Stomach smooth muscle (tissue), 2 donors: ENCODE results near the gene CDON.
"Not testable (repeated sequence)": the region's sequence is repeated elsewhere in the genome, so short reads cannot be mapped to it uniquely, and the experiment has no call there.

ENCODE experiments used
- H3K27ac ChIP-seq: one replicate; pipeline ENCODE4 v1.7.0; 2013; ENCODE audit warnings: mild to moderate bottlenecking, low read length, inconsistent platforms
- H3K27me3 ChIP-seq, 2 donors: one replicate each; pipeline ENCODE4 v1.7.0; 2013; ENCODE audit warnings: low read length in 2 of 2; ENCODE audit not compliant: insufficient read depth in 2 of 2, control insufficient read depth in 1 of 2
- H3K36me3 ChIP-seq, 2 donors: one replicate each; pipeline ENCODE4 v1.7.0; 2013; ENCODE audit warnings: low read length in 2 of 2; ENCODE audit not compliant: control insufficient read depth in 2 of 2, insufficient read depth in 2 of 2
- H3K4me1 ChIP-seq: one replicate; pipeline ENCODE4 v1.7.0; 2013; ENCODE audit warnings: low read length; ENCODE audit not compliant: control insufficient read depth, insufficient read depth
- H3K4me3 ChIP-seq, 2 donors: one replicate each; pipeline ENCODE4 v1.7.0; 2013; ENCODE audit warnings: low read length in 2 of 2
- H3K9ac ChIP-seq, 2 donors: one replicate each; pipeline ENCODE4 v1.7.0; 2013; ENCODE audit warnings: low read length in 2 of 2, mild to moderate bottlenecking in 1 of 2
- H3K9me3 ChIP-seq, 2 donors: one replicate each; pipeline ENCODE4 v1.7.0; 2013; ENCODE audit warnings: low read length in 2 of 2; ENCODE audit not compliant: control insufficient read depth in 2 of 2
- donor health status: healthy.
- donor health status: Pancreatic carcinoma.

Gene CDON

DNA sequence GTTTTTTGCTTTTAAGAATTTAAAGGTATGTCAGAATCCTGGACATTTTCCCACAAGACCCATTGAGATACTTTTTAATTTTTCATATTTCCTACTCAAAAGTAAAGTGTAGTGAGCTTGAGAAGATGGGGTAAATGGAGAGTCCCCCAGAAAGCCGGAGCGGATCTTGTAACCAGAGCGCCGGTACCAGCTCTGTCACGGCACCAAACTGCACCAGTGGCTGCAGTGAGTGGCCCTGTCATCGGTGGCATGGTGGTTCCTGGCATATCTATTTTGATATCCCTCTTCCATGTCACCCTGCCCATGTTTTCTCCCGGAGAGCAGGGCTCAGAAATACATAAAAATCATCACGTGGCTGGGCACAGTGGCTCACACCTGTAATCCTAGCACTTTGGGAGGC, 139.0 kb downstream of the CDON start:
- H3K9ac ChIP-seq: no peak overlapping the region
- no peaks in the 10 kb centered on the region for H3K36me3 ChIP-seq
- H3K4me1 ChIP-seq: no peaks in the 10 kb centered on the region
- no peaks in the 10 kb centered on the region for H3K27me3 ChIP-seq
- H3K9me3 ChIP-seq: no peaks in the 10 kb centered on the region
- H3K27ac ChIP-seq: no peak overlapping the region
- H3K4me3 ChIP-seq: no peak overlapping the region

DNA sequence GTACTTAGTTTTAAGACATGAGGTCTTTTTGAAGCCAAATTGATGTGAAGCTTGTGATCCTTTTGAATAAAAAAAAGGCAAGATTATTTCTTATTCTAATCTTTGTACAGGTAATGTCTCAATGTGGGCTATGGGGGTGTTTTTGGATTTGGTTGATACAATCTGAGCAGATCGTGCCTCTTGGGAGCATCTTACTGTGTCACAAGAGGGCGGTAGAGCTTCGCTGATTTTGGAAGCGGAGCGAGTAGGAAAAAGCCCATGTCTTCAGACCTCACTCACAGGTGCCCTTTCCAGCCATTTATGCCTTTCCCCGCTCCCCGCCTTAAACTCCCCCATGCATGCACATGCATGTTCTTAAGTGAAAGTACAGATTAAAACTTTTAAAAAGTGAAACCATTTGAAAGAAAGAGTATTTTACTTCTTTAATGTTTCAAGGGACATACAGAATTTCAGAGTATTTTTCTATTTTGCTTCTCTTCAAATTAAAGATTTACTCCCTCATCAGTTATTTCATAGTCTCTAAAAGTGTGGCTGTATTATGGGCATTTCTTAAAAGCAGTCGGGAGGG, 139.6 kb downstream of the CDON start:
- Histone ChIP-seq H3K36me3 (no peaks in the 10 kb centered on the region), H3K27me3 (no peaks in the 10 kb centered on the region), H3K4me3 (no peak overlapping the region), H3K4me1 (no peaks in the 10 kb centered on the region), H3K27ac (no peak overlapping the region), H3K9ac (no peak overlapping the region), H3K9me3 (no peaks in the 10 kb centered on the region)

DNA sequence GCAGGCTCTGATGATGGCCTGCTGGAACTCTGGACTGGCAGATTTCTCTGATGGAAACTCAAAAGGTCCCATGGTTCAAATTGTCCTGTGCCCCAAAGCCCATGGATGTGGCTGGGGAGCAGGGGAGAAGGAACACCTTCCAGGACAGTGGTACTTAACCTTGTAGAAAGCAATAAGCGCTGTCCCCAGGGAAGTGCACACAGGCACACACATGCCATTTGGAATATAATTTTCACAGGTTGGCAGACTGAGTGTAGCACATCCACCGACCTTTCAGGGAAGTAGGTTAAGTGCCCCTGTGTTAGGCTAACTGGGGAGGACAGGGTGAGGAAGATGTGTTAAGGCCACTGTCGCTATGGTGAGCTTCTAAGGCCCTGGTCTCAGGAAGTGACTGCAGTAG, 140.5 kb downstream of the CDON start:
- Histone ChIP-seq H3K9me3 (no peaks in the 10 kb centered on the region), H3K27ac (no peak overlapping the region), H3K36me3 (no peaks in the 10 kb centered on the region), H3K27me3 (no peaks in the 10 kb centered on the region), H3K4me1 (no peaks in the 10 kb centered on the region), H3K9ac (no peak overlapping the region), H3K4me3 (no peak overlapping the region)

DNA sequence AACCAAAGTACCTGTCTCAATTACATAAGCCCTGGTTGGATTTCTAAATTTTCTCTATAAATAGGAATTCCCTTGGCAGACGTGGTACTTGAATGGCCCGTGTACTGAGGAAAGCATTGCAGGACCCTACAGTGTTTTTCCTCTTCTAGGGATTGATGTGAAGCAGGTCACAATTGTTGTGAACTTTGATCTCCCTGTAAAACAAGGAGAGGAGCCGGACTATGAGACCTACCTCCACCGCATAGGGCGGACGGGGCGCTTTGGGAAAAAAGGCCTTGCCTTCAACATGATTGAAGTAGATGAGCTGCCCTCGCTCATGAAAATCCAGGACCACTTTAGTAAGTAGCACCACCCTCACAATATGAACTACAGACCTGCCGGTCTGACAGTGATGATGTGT, 141.6 kb downstream of the CDON start:
- H3K9me3 ChIP-seq: no peaks in the 10 kb centered on the region
- H3K9ac ChIP-seq: no peak overlapping the region

DNA sequence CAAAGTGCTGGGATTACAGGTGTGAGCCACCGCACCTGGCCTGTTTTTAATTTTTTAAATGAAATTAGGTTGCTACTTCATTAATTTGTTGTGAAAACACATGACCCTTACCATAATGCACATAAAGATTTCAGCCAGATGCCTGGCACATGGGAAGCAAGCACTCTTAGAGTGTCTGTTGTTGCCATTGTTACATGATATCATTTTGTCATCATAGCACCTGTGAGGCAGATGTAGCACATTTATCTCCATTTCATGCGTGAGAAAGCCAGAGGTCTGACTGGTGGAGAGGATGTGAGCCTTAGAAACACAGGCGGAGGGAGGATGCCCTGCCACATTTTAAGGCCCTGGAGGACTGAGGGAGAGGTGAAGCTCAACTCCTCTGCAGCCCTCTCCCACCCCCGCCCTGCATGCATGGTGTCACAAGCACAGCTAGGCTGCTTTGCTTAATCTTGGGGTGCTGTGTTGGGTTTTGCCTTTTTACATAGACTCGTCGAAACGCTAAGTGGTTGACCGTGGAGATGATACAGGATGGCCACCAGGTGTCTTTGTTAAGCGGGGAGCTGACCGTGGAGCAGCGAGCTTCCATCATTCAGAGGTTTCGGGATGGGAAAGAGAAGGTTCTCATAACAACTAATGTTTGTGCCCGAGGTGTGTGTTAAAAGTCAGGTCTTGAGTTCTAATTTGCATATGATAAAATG, 144.4 kb downstream of the CDON start:
- H3K27me3 ChIP-seq: peaks cover 0 to 4% of the 10 kb centered on the region in 2 donors
- H3K27ac ChIP-seq: no peak overlapping the region
- H3K36me3 ChIP-seq: no peaks in the 10 kb centered on the region
- no peak overlapping the region for H3K4me3 ChIP-seq
- no peaks in the 10 kb centered on the region for H3K9me3 ChIP-seq
- H3K9ac ChIP-seq: no peak overlapping the region
- no peaks in the 10 kb centered on the region for H3K4me1 ChIP-seq

More for the DNA sequence above, 141.6 kb downstream of the CDON start:
- Histone ChIP-seq H3K27me3 (peaks cover 0 to 4% of the 10 kb centered on the region in 2 donors), H3K36me3 (no peaks in the 10 kb centered on the region), H3K4me1 (no peaks in the 10 kb centered on the region), H3K27ac (no peak overlapping the region), H3K4me3 (no peak overlapping the region)

DNA sequence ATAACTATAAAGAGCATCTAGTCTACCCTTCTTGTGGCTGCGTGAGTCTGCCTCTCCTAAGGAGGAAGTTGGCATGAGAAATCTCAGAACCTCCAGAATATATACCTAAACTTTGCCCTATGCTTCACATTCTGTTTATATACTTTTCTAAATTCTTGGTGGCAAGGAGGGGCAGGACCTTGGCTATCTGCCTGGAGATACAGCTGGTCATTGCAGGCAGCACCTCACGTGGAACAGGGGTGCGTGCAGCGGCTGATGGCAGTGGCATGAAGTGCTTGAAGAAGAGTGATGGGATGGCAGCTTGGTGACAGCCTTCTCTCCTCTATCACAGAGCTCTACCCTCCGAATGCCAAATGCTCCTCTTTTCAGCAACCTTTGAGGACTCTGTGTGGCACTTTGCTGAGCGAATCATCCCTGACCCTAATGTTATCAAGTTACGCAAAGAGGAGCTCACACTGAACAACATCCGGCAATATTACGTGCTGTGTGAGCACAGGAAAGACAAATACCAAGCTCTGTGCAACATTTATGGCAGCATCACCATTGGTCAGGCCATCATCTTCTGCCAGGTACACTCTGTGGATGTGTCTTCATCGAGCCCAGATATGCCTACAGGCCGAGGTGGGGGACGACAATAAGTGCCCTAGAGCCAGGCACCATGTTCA, 145.9 kb downstream of the CDON start:
- Histone ChIP-seq H3K4me3 (no peak overlapping the region), H3K27me3 (peaks cover 0 to 4% of the 10 kb centered on the region in 2 donors), H3K27ac (no peak overlapping the region), H3K9ac (no peak overlapping the region), H3K36me3 (no peaks in the 10 kb centered on the region), H3K4me1 (no peaks in the 10 kb centered on the region), H3K9me3 (no peaks in the 10 kb centered on the region)

DNA sequence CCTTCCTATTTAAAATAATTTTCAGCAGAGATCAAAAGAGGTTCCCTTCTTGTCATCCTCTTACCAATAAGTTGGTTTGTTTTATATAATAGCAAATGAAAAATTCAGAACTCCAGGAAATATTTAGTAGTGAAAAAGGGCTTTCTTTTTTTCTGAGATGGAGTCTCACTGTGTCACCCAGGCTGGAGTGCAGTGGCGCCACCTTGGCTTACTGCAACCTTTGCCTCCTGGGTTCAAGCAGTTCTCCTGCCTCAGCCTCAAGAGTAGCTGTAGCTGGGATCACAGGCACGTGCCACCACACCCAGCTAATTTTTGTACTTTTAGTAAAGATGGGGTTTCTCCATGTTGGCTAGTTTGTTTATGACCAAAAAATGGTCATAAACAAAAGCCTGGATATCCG, 148.1 kb downstream of the CDON start:
- not testable (repeated sequence) for H3K9ac ChIP-seq, H3K4me1 ChIP-seq, H3K36me3 ChIP-seq, H3K9me3 ChIP-seq, H3K27ac ChIP-seq, H3K27me3 ChIP-seq, H3K4me3 ChIP-seq

DNA sequence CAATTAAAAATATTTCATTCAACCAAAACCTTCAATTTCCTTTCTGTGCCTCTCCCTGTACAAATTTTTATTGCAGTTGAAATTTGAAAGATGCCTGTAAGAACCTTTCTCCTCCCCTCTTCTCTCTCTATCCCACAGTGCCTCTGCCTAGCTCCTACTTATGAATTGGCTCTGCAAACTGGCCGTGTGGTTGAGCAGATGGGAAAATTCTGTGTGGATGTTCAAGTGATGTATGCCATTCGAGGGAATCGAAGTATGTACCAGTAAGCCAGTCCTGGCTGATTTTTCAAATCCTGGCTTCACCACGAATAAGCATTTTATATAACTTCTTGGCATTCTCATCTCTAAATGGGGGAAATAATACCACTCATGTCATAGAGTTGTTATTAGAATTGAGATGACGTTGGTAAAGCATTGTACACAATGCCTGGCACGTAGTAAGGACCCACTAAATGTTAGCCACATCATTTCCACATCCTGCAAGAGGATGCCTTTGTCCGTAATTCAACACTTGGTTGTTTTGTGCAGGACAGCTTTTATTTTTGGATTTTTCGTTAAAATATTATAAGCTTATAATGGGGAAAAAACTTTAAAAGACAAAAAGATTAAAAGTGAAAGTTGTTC, 152.3 kb downstream of the CDON start:
- no peaks in the 10 kb centered on the region for H3K9me3 ChIP-seq
- no peak overlapping the region for H3K27ac ChIP-seq
- H3K36me3 ChIP-seq: no peaks in the 10 kb centered on the region
- H3K9ac ChIP-seq: no peak overlapping the region
- H3K4me3 ChIP-seq: no peak overlapping the region
- peaks cover 2 to 4% of the 10 kb centered on the region in 2 donors for H3K27me3 ChIP-seq
- H3K4me1 ChIP-seq: no peaks in the 10 kb centered on the region
